ENCODE data around the gene HSD17B10. TPM values are rescaled to one million over a fixed set of nuclear protein-coding genes. Genes with fewer than 3 reads are reported as not detected.
A peak's percentile ranks its signal among the peaks of the same experiment; 100 is the strongest.

The HSD17B10 gene
- polyA plus RNA-seq, 1 donor from 2014 or later = 112 TPM

GRCh38 chrX:53481816-53482465 is 47.8 kb upstream of the HSD17B10 start:
- Histone ChIP-seq H3K9me2 (ENCODE audit: insufficient read depth, low read length) (no peaks in the 10 kb centered on the region), H3K9me3 (ENCODE audit: low read length) (no peaks in the 10 kb centered on the region), H2AFZ (ENCODE audit: low read depth, low read length) (no peak overlapping the region), H3K9ac (ENCODE audit: low read length) (no peak overlapping the region), H3K79me2 (replicated peaks; ENCODE audit: insufficient read depth, low read length) (no peaks in the 10 kb centered on the region), H3F3A (ENCODE audit: insufficient read depth, low read length, poor library complexity, severe bottlenecking) (no peaks in the 10 kb centered on the region), H3K27ac (ENCODE audit: low read length) (no peak overlapping the region), H3K4me2 (ENCODE audit: low read length) (no peak overlapping the region), H3K4me3 (ENCODE audit: low read length) (no peak overlapping the region), H3K27me3 (ENCODE audit: insufficient read depth, low read depth, low read length) (no peaks in the 10 kb centered on the region), H4K20me1 (ENCODE audit: insufficient read depth) (no peaks in the 10 kb centered on the region), H3K36me3 (ENCODE audit: insufficient read depth, low read length) (no peaks in the 10 kb centered on the region)
- TF ChIP-seq EZH2 (IDR thresholded peaks at IDR 0.05; ENCODE audit: borderline replicate concordance, insufficient read depth, low read length, poor library complexity, severe bottlenecking) = no peak
- TF ChIP-seq TAF1 (IDR thresholded peaks at IDR 0.05; ENCODE audit: low read depth) = no peak
- TF ChIP-seq, protein P1, sequence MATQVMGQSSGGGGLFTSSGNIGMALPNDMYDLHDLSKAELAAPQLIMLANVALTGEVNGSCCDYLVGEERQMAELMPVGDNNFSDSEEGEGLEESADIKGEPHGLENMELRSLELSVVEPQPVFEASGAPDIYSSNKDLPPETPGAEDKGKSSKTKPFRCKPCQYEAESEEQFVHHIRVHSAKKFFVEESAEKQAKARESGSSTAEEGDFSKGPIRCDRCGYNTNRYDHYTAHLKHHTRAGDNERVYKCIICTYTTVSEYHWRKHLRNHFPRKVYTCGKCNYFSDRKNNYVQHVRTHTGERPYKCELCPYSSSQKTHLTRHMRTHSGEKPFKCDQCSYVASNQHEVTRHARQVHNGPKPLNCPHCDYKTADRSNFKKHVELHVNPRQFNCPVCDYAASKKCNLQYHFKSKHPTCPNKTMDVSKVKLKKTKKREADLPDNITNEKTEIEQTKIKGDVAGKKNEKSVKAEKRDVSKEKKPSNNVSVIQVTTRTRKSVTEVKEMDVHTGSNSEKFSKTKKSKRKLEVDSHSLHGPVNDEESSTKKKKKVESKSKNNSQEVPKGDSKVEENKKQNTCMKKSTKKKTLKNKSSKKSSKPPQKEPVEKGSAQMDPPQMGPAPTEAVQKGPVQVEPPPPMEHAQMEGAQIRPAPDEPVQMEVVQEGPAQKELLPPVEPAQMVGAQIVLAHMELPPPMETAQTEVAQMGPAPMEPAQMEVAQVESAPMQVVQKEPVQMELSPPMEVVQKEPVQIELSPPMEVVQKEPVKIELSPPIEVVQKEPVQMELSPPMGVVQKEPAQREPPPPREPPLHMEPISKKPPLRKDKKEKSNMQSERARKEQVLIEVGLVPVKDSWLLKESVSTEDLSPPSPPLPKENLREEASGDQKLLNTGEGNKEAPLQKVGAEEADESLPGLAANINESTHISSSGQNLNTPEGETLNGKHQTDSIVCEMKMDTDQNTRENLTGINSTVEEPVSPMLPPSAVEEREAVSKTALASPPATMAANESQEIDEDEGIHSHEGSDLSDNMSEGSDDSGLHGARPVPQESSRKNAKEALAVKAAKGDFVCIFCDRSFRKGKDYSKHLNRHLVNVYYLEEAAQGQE (IDR thresholded peaks at IDR 0.05; ENCODE audit: borderline replicate concordance) = no peak
- peak; percentile 76 for TF ChIP-seq SMC3 (conservative IDR thresholded peaks at IDR 0.05; ENCODE audit: poor library complexity)
- TF ChIP-seq RAD21 (conservative IDR thresholded peaks at IDR 0.05) = peak; percentile 73
- TF ChIP-seq CTCF (IDR thresholded peaks at IDR 0.05; ENCODE audit: poor library complexity, severe bottlenecking) = peak; percentile 74
- TF ChIP-seq POLR2AphosphoS5 (IDR thresholded peaks at IDR 0.05) = no peak

DNA sequence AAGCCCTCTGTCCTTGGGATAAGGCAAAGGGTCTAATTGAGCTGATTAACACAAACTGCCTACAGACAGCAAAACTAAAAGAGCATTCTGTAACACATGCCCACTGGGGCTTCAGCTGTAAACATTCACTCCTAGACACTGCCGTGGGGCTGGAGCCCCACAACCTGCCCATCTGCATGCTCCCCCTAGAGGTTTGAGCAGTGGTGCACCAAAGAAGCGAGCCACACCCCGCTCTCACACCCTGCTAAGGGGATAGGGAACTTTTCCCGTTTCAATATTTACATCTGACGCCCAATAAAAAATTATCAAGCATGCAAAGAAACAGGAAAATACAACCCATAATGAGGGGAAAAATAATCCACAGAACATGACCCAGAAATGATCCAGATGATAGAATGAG is 46.9 kb upstream of the HSD17B10 start:
- no peak overlapping the region for H3K27ac ChIP-seq (ENCODE audit: low read length)
- H4K20me1 ChIP-seq (ENCODE audit: insufficient read depth) = no peaks in the 10 kb centered on the region
- H2AFZ ChIP-seq (ENCODE audit: low read depth, low read length) = no peak overlapping the region
- H3K9me2 ChIP-seq (ENCODE audit: insufficient read depth, low read length) = no peaks in the 10 kb centered on the region
- H3K9me3 ChIP-seq (ENCODE audit: low read length) = no peaks in the 10 kb centered on the region
- H3K36me3 ChIP-seq (ENCODE audit: insufficient read depth, low read length) = no peaks in the 10 kb centered on the region
- no peak overlapping the region for H3K4me2 ChIP-seq (ENCODE audit: low read length)
- no peak for TF ChIP-seq EZH2 (IDR thresholded peaks at IDR 0.05; ENCODE audit: borderline replicate concordance, insufficient read depth, low read length, poor library complexity, severe bottlenecking)
- TF ChIP-seq MXI1 (conservative IDR thresholded peaks at IDR 0.05; ENCODE audit: poor library complexity, severe bottlenecking) = no peak
- no peak for TF ChIP-seq TAF1 (IDR thresholded peaks at IDR 0.05; ENCODE audit: low read depth)
- TF ChIP-seq SMC3 (conservative IDR thresholded peaks at IDR 0.05; ENCODE audit: poor library complexity) = no peak
- TF ChIP-seq RAD21 (conservative IDR thresholded peaks at IDR 0.05) = no peak
- no peak for TF ChIP-seq POLR2AphosphoS5 (IDR thresholded peaks at IDR 0.05)
- no peak for TF ChIP-seq CTCF (IDR thresholded peaks at IDR 0.05; ENCODE audit: poor library complexity, severe bottlenecking)
- TF ChIP-seq, protein P1 (IDR thresholded peaks at IDR 0.05; ENCODE audit: borderline replicate concordance) = no peak
- TF ChIP-seq EP300 (conservative IDR thresholded peaks at IDR 0.05; ENCODE audit: poor library complexity, severe bottlenecking) = no peak
- no peaks in the 10 kb centered on the region for H3K79me2 ChIP-seq (replicated peaks; ENCODE audit: insufficient read depth, low read length)
- H3F3A ChIP-seq (ENCODE audit: insufficient read depth, low read length, poor library complexity, severe bottlenecking) = no peaks in the 10 kb centered on the region
- no peaks in the 10 kb centered on the region for H3K27me3 ChIP-seq (ENCODE audit: insufficient read depth, low read depth, low read length)
- no peak overlapping the region for H3K4me3 ChIP-seq (ENCODE audit: low read length)
- H3K9ac ChIP-seq (ENCODE audit: low read length) = no peak overlapping the region
